CD1c-positive myeloid dendritic cell (primary cell): ENCODE data around the gene ABCF1.

Experiments used
- DNase-seq: peaks from one replicate; pipeline ENCODE4 v3.0.0-alpha.2; 2016; ENCODE audit errors: extremely low spot score

ABCF1 gene

GRCh38 chr6:30557683-30557981, 13.6 kb upstream of the ABCF1 start:
- DNase-seq: no peak

- DNase-seq: no peak
Measured at GRCh38 chr6:30560930-30561329, 10.3 kb upstream of the ABCF1 start.

GRCh38 chr6:30562470-30563425, 8.5 kb upstream of the ABCF1 start:
- no peak for DNase-seq

GRCh38 chr6:30564114-30564513, 7.1 kb upstream of the ABCF1 start:
- DNase-seq: no peak

- no peak for DNase-seq
Measured at GRCh38 chr6:30565772-30566171, 5.5 kb upstream of the ABCF1 start.

GRCh38 chr6:30568245-30568644, 3.0 kb upstream of the ABCF1 start:
- DNase-seq: no peak

- DNase-seq: no peak
Measured at GRCh38 chr6:30570263-30570662, 979 bp upstream of the ABCF1 start.

- peak; percentile 75 for DNase-seq
Measured at GRCh38 chr6:30570740-30571074, 535 bp upstream of the ABCF1 start.

GRCh38 chr6:30571762-30572082, 480 bp downstream of the ABCF1 start:
- no peak for DNase-seq

GRCh38 chr6:30572148-30572547, 906 bp downstream of the ABCF1 start:
- DNase-seq: no peak

GRCh38 chr6:30573113-30573512, 1.9 kb downstream of the ABCF1 start:
- no peak for DNase-seq

GRCh38 chr6:30578051-30578450, 6.8 kb downstream of the ABCF1 start:
- DNase-seq: no peak

- DNase-seq: no peak
Measured at GRCh38 chr6:30583921-30584320, 12.7 kb downstream of the ABCF1 start.

GRCh38 chr6:30589754-30590358, 18.6 kb downstream of the ABCF1 start:
- no peak for DNase-seq

- no peak for DNase-seq
Measured at GRCh38 chr6:30590509-30590908, 19.3 kb downstream of the ABCF1 start.

- no peak for DNase-seq
Measured at GRCh38 chr6:30591008-30591407, 19.8 kb downstream of the ABCF1 start.

- no peak for DNase-seq
Measured at GRCh38 chr6:30592287-30592686, 21.0 kb downstream of the ABCF1 start.

- DNase-seq: peak; percentile 85
Measured at GRCh38 chr6:30597315-30598144, 26.3 kb downstream of the ABCF1 start.

GRCh38 chr6:30598912-30599624, 27.8 kb downstream of the ABCF1 start:
- DNase-seq: no peak

- no peak for DNase-seq
Measured at GRCh38 chr6:30599625-30600324, 28.5 kb downstream of the ABCF1 start.

- no peak for DNase-seq
Measured at GRCh38 chr6:30600451-30600961, 29.3 kb downstream of the ABCF1 start.
